NCI-H69 (cell line): ENCODE measurements around the gene COL5A1.

Experiments used
- DNase-seq: peaks from one replicate; lab custom pipeline; 2025; lab: John Stamatoyannopoulos, UW

Gene COL5A1

DNA sequence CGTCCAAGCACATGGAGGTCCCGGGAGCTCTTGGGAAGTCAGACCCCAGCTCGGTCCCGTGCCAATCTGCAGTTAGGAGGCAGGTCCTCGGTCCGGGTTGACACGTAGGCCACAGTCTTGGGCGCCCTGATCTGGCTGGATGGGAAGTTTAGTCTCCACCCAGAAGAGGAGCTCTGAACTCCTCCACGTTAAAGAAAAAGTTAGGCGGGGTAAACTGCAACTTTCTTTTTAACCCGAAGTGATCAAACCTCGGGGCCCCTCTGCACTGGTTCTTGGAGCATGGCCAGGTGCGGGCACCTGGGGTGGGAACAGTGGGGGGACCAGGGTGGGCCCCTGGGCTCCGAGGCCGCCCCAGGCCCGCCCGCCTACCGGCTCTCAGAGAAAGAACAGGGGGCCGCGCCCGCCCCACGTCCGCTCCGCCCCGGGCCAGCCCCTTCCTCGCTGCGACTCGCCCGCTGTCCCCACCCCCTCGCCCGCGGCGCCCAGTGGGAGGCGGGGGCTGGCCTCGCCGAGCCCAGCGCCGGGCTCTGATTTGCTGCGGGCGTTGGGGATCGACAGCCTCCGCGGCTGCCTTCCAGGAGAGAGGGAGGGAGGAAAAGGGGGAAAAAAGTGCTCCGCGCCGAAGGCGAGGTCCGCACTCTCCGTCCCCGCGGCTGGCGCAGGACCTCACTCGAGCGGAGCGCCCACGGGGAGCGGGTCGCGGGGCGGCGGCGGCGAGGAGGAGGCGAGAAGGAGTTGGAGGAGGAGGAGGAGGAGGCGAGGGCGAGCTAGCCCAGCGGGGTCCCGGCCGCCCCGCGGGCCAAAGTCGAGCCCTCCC lies at the start of gene COL5A1:
TSS of gene COL5A1 (plus strand) at position 631 of the 817 bp plus-strand sequence. CDS start 385 bp downstream, outside the sequence.
- DNase-seq: peak; percentile 94

DNA sequence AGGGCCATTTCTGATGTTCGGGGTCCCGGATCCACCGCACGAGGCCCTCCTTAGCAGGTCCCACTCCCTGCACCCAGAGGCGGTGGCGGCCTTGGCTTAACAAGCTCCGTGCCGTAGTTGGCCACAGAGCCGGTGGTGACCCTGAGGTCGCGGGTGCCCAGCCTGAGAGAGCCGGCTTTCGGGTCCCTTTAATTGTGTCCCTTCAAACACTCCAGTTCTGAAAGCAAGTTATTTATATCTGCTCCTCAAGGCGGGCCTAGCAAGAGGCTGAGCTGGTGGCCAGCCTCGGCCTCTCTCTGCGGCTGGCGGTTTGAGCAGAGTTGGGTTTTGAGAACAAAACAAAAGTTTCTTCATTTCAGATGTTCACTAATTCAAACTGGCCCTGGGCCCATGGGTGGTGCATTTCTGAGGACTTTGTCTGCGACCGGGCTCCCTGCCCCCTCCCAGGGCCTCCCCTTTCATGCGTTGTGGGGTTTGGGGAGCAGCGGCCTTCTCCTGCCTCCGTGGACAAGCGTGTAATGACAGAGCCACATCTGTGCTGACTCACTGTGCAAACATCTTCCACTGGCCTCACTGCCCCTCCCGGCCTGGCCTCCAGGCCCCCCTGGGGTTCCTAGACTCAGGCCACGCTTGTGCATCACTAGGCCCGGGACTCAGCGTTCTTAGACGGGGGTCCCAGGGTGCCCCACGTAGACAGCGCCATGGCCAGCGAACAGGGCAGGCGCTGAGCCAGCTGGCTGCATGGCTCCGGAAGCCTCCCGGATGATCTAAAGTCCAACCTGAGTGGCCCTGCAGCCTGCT lies 49.4 kb upstream of the COL5A1 start:
- no peak for DNase-seq

DNA sequence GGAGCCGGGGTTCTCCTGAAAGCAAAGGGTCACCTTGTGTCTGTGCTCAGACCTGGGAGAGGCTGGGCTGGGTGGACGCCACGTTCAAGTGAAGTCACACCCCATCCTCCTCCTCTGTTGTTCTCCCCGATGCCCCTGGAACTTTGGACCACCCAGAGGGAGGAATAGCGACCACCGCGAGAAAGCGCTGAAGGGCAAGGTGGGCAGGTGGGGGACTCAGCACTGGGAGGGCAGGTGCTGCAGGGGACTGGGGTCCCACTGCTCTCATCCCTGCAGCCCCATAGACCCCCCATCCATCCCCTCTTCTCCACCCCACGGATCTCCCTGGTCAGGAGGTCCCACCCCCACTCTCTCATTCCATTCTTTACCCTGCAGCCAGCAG lies 48.8 kb upstream of the COL5A1 start:
- no peak for DNase-seq

DNA sequence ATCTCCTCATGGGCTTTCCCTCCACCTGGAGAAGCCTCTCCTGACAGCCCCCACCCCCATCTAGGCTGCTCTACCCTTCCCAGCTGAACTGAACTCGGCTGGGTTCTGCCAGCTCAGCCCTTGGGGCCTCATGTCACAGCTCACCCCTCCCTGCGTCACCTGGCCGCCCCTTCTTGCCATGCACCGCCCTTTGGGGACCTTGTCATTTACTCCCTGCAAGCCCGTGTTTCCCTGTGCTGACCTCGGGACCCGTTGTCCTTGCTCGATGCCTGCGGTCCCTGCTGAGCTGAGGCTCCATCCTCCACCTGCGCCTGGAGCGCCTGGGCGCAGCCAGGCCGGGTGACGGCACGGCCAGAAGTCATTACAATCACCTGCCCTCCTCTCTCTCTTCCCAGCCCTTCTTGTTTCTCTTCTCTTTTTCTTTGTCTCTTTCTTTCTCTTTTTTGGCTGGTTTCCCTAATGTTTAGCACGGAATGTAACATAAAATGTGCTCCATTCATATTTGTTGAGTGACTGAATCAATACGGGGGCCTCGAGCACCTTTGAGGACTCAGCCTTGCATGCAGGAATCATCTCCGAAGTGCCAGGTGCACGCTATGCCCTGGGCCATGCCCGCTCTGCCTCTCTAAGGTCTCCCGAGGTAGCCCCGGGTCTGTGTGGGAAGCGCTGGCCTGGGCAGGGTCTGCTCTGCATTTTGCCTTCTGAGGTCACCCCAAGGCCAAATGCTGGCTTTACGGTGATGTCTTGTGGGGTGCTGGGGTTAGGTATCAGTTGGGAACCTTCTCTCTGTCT lies 48.1 kb upstream of the COL5A1 start:
- no peak for DNase-seq

DNA sequence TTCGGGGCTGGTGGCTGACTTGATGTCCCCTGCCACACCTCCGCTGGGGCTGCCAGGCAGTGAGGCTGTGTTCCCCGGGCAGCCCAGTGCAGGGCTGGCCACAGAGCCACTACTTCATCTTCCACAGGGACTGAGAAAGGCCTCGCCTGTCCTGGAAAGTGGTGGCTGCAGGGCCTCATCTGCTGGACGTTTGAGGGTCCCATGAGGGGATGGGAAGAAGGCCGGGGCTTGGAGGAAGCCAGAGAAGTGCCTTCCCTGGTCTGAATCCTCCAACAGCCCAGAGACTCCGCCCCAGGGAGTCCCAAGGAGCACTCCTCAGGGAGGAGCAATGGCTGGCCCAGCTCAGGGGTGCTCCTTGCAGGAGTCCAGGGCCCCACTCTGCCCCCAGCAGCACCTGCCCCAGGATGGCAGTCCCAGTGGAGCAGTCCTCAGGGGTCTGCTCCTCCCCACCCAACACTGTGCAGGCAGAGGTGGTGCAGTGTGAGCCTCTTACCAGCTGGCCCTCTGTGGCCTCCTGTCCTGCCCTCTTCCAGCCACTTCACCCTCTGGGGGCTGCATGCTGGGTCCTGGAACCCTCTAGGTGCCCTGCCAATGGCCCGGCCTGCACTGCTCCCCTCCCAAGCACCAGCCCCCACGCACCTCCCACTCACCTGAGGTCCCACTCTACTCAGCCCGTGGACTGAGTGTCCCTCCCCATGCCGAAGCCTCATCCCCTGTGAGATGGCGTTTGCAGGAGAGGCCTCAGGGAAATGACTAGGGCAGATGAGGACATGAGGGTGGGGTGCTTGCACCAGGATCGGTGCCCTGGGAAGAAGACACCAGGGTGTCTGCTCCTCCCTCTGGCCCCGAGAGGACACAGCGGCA lies 47.3 kb upstream of the COL5A1 start:
- no peak for DNase-seq

DNA sequence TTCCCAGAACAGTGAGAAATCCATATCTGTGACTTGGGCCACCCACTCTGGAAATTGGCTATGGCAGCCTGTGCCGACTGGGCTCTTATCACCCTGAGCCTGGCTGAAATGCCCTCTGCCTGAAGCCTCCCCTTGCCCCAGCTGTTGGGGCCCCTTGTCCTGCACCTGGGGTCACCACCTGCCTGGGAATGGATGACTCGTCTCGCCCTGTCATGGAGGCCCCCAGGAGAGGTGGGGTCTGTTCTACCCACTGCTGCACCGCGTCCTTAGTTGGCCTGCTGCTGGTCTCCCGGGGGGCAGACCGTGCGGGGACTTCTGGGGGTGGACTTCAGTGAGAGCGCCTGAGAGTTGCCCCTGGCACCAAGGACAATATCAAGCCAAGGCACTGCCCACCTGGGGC lies 46.6 kb upstream of the COL5A1 start:
- no peak for DNase-seq

DNA sequence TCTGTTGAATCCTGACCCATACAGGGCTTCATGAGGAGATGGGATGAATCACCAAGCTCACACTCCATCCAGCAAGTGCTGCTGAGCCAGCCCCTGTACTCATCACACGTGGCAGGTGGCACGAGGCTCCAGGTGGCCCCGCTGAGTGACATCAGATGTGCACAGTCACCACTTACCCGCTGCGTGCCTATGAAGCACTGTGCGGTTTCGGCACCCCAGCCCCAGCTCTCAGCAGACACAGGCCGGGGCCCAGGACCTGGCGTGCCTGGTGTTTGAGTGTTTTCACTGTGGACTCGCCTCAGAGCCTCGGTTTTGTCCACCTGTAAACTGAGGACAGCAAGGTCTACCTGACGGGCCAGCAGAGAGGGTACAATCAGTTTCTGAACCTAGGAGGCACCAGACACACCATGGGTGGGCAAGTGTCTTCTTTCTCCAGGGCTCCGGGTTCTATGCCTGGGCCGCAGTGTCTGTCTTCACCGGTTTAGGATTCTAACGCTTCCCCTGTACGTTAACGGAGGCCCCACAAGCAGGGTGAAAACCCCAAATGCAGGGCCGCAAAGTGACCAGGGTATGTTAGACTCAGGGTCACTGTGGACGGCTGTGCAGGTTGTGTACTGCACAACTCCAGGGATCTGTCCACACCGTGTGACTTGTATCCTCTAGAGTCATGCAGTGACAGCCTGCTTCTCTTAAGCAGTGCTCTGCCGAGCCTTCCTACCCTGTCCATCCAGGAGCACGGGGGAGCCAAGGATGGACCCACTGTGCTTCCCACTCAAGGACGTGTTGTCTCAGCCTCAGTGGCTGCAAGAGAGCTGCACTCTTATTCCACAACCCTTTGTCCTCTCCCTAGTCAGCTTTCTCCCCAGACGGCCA lies 44.3 kb upstream of the COL5A1 start:
- no peak for DNase-seq

DNA sequence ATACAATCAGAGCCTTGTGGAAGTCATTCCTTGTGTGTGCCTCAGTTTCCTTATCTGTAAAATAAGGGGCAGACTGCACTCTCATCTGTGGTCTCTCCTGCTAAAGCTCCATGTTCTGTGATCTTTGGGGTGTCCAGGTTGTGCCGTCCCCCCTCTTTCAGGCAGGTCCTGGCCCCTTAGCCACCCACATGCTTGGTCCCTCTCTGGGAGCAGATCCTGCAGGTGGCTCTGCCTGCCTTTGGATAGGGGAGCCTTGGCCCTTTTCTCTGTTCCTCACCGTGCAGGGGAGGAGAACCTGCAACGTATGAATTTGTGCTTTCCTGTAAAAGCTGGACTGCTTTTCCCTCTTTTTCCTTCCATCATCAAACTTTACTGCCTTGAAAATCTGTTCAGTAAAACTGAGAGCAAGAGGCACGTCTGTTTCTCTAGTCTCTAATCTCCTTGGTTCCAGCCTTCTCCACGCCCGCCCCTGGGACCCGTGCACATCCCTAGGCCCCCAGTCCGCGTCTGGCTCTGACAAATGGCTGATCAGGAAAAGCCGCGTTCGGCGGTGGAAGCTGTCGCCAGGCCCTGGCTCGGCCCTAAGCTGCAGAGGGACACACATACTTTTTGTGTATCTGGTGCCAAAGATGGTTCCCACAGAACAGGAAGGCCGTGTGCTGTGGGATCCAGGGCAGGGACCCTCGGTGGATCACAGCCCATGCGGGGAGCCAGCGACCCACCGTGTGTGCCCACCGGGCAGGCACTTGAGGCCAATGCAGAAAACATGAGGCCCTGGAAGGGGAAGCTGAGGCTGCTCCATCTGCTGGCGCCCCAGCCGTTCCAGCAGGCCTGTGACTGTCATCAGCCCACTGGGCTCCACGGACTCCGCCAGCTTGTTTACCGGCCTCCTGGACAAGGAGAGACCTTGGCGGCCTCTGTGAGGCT lies 43.4 kb upstream of the COL5A1 start:
- no peak for DNase-seq

DNA sequence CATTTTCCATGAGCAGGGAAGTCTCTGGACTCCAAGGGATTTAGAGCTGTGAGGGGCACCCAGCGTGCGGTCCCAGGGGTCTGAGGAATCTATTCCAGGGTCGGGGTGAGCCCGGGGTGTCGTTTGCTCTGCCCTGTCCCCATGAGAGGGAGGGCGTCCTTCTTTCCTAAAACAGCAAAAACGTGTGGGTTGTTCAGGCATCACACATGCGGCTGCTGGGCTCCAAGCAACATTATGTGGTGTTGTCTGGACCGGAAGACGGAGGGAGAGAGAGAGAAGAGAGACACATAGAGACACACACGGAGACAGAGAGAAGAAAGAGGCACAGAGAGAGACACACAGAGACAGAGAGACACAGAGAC lies 42.7 kb upstream of the COL5A1 start:
- no peak for DNase-seq

DNA sequence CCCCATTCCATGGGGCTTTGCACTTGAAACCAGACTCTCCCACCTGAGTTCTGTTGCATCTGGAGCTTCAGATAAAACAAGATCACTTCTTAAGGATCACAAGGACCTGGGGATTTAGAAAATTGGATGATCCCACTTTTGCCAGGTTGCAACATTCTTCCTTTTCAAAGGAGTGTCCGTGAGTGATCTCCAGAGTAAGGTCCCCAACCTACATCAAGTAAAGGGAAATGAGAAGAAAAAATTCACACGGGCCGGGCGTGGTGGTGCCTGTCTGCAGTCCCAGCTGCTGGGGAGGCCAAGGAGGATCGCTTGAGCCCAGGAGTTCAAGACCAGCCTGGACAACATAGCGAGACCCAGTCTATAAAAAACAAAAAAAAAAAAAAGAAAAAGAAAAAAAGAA lies 41.2 kb upstream of the COL5A1 start:
- no peak for DNase-seq

DNA sequence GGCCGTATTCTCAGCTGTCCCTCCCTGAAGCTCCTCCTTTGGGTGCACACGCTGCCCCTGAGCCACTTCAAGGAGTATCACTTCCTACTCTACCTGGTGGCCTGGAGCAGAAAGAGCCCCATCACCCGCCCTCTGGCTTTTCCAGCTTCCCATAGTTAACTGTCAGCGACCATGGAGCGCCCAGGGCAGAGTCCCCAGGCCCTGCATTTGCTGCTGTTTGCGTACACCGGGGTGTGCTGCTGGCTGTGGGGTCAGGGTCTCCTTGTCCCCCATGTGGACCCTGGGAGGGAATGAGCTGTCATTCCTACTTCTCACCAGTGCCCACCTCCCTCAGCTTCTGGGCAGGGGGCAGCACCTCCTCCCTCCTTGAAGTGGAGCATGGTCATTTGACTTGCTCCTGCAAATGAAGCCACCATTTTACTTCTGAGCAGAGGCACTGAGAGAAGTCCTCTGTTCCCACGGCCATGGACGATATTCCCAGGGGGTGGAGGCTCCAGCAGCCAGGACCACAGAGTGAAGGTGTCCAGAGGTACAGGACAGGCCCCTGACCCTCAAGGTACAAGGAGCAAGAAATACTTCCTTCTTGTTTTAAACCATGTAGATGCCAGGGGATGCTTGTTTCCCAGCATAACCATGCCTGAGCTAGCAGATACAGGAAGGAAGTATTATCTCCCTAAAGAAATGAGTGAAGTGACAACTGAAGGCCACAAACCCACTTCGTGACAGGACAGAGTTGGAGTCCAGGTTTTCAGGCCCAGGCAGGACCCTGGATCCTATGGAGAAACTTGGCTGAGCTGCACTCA lies 40.6 kb upstream of the COL5A1 start:
- no peak for DNase-seq

DNA sequence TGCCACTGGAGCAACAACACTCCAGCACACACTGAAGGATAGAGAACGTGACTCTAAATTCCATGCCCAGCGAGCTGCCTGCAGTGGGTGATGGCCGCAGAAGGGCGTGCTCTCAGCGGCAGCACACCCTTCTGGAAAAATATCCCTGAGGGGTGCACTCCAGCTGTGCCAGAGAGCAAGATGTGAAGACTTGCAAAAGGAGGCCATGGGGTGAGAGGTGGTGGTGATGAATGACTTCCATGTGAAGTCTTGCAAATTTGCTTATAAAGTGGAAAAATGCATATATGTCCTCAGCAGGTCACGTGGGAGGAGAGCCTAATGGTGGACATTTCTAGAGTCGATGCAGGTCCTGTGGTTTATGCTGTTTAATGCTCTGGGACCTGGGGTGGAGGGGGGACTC lies 39.8 kb upstream of the COL5A1 start:
- no peak for DNase-seq

DNA sequence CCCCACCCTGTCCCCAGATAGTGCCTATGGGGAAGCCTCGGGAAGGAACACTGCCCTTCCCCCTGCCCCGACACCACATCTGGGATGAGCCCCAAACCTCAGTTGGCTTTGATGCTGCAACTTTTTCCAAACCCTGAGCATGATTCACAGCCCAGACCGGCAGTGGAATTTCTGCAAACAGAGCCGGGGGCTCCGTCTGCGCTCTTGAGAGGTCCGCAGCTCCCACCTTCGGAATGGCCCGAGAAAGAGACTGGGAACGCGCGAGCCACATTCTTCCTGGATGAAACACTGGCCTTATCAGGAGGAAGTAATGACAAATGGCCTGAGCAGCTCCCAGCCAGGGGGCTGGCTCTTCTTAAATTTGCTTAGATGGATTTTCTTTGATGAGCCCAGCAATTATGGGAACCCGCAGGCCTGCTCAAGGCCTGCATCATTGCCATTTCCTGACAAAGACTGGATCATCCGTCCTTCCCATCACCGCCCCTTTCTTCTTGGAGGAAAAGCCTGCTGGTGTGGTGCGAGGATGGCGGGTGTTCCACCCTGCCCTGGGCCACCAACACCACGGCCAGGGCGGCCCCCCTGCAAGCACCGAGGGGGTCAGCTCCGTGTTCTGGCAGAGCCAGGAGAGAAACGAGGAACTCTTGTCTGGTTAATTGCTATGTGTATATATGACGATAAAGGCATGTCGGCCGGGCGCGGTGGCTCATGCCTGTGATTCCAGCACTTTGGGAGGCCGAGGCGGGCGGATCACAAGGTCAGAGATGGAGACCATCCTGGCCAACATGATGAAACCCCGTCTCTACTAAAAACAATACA lies 38.8 kb upstream of the COL5A1 start:
- no peak for DNase-seq

DNA sequence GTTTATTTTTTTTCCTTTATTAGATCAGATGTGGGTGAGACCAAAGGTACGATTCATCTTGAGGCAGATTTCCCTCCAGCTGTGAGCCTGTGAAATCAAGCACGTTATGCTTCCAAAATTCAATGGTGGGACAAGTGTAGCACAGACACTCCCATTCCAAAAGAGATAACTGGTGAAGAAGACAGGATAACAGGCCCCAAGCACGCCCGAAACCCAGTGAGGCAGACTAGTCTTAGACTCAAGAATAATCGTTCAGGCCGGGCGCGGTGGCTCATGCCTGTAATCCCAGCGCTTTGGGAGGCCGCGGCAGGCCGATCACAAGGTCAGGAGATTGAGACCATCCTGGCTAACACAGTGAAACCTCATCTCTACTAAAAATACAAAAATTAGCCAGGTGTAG lies 36.8 kb upstream of the COL5A1 start:
- no peak for DNase-seq

DNA sequence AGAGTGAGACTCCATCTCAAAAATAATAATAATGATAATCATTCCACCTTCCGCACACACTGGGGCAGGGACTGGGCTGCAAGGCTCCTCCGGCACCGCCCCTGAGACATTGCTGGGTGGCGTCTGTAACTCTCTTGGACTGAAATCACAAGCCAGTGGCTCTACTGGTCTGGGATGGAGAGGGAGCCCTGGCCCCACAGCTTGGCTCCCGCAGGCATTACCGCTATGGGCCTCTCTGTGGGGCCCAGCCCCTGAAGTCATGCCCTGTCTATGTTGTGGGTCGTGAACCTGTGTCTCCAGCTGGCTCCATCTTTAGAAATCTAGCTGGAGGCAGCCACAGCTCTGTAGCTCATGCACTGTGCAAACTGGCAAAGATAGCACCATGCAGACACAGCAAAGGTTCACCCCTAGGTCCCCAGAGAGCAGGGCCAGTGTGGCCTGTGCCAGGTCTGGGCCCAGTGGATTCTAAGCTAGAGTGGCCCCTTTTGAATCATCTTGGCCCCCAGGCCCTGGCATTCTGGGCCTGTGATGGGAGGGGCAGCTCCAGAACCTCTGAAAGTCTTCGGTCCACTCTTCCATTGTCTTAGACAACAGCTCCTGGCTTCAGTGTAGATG lies 36.1 kb upstream of the COL5A1 start:
- DNase-seq: no peak

DNA sequence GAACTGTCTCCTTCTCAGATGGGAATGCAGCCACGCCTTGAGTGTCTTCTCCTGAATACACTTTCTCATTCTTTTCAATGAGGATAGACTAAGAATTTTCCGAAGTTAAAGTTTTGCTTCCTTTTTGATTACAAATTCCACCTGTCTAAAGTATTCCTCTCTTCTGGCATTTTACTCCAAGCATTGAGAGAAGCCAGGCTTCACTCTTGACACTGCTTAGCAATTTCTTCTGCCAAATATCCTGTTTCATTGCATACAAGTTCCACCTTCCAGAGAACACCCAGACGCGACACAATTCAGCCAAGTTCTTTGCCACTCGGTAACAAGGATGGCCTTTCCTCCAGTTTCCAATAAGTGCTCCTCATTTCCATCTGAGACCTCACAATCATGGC lies 35.6 kb upstream of the COL5A1 start:
- DNase-seq: no peak

DNA sequence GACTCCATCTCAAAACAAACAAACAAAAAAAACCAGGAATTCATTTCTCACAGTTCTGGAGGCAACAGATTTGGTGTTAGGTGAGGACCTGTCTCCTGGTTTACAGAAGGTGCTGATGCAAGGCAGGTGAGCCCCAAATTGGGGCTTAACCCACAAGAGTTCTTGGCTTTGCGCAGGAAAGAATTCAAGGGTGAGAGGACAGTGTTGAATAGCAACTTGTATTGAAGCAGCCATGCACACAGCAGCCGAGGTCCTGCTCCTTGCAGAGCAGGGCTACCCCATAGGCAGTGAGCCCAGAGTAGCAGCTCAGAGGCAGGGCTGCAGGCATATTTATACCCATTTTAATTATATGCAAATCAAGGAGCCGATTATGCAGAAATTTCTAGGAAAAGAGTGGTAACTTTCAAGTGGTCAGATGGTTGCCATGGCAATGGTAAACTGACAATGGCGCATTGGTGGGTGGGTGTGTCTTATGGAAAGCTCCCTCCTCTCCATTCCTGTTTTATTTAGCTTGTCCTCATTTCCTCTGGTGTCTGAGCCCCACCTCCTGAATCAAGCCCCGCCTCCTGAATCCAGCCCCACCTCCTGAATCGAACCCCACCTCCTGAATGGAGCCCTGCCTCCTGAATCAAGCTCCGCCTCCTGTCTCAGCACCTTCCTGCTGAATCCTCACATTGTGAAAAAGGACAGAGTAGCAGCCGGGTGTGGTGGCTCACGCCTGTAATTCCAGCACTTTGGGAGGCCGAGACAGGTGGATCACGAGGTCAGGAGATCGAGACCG lies 34.5 kb upstream of the COL5A1 start:
- DNase-seq: peak; percentile 34
